GM12801 (cell line): ENCODE data around the gene FSTL5.

ENCODE experiments used
- TF ChIP-seq, protein P1 (sequence below): IDR thresholded peaks from one replicate; pipeline ENCODE4 v1.5.1; 2011; ENCODE audit warnings: control low read depth; ENCODE audit not compliant: insufficient read length; ENCODE audit errors: extremely low read depth

The FSTL5 gene

GRCh38 chr4:161463436-161463835, 700.4 kb downstream of the FSTL5 start:
- TF ChIP-seq, protein P1, sequence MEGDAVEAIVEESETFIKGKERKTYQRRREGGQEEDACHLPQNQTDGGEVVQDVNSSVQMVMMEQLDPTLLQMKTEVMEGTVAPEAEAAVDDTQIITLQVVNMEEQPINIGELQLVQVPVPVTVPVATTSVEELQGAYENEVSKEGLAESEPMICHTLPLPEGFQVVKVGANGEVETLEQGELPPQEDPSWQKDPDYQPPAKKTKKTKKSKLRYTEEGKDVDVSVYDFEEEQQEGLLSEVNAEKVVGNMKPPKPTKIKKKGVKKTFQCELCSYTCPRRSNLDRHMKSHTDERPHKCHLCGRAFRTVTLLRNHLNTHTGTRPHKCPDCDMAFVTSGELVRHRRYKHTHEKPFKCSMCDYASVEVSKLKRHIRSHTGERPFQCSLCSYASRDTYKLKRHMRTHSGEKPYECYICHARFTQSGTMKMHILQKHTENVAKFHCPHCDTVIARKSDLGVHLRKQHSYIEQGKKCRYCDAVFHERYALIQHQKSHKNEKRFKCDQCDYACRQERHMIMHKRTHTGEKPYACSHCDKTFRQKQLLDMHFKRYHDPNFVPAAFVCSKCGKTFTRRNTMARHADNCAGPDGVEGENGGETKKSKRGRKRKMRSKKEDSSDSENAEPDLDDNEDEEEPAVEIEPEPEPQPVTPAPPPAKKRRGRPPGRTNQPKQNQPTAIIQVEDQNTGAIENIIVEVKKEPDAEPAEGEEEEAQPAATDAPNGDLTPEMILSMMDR: no peak

DNA sequence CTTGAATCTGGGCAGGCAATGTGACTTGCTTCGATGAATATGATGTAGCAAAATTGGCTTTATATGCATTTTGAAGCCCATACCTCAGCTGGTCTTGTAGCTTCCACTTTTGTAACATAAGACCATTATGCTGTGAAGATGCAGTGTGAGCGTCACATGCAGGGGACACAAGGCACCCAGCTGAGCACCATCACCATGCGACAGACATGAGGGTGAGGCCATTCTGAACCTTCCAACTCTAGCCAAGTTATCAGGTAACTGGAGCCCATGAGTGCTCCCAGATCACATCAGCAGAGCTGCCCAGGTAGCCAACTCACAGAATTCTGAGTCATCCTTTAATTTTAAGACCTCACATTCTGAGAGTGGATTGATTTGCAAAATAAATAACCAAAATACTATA, 705.9 kb downstream of the FSTL5 start:
- TF ChIP-seq, protein P1: no peak

DNA sequence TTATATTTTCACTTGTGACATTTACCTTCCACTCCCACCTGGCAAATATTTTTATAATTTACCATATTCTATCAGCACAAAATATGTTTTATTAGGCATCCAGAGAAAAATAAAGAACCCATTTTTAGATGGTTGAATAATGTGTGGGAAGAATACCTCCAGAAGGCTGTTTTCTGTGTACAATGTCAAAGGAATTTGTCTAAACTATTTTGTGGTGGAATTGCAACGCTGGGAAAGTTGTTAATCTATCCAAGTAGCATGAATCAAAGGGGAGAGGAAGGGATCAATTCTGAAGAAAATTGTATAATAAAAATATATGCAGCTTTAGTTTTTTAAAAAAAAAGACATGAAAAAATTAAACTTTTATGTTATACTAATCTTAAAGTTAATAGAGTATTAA, 706.5 kb downstream of the FSTL5 start:
- TF ChIP-seq, protein P1: no peak

DNA sequence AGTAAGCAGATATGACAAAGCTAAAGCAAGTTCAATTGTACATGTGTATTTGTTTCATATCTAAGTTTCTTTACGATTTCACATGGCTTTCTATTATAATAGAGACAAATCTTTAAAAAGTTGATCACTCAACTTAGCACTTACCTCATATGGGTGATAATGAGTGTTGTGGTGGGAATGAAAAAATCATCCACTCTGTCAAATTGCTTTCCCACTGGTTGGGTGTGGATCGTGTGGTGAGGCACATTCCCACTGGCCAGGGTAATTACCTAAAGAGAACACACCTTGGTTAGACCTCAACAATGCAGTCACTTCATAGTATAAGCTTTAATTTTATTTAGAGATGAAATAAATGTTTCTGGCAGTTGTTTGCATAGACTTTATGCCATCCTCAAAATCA, 708.9 kb downstream of the FSTL5 start:
- TF ChIP-seq, protein P1: no peak

- TF ChIP-seq, protein P1: no peak
These were observed 715.1 kb downstream of the FSTL5 start for GRCh38 chr4:161448550-161449180.

DNA sequence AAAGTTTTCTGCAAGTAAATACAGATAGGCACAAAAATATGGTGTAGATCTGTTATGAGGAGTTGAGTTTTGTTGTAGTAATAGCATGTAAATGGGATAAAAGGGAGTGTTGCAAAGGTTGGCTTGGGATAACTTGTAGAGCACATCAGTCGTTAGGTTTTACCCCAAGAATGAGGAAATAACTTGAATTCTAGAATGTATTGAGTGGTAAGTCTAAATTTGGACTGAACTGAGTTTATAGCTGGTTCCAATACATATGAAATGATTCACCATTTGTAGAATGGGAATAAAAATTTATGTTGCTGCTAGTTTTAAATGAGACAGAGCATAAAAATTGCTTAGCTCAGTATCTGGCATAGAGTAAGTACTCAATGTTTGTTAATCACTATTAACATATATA, 719.2 kb downstream of the FSTL5 start:
- TF ChIP-seq, protein P1: no peak

- TF ChIP-seq, protein P1: no peak
These were observed 720.9 kb downstream of the FSTL5 start for GRCh38 chr4:161442921-161443320.
